NT2/D1 (cell line): ENCODE data around the gene BNC2.

Source experiments
- SUZ12 ChIP-seq: IDR thresholded peaks from 2 replicates; pipeline ENCODE4 v1.6.1; 2011; ENCODE audit not compliant: insufficient read length, insufficient read depth; ENCODE audit errors: extremely low read depth
- YY1 ChIP-seq: IDR thresholded peaks from 2 replicates; pipeline ENCODE4 v1.6.1; 2011; ENCODE audit not compliant: insufficient read length, insufficient read depth
- ZNF274 ChIP-seq: IDR thresholded peaks from 2 replicates; pipeline ENCODE4 v1.6.1; 2011; ENCODE audit warnings: mild to moderate bottlenecking, low read depth, low read length

- TF ChIP-seq YY1 (no peak), ZNF274 (no peak), SUZ12 (no peak)
These were observed 255.0 kb downstream of the BNC2 start for GRCh38 chr9:16615451-16615850.
